ENCODE results near the gene SGPP2. TPM values are rescaled to one million over a fixed set of nuclear protein-coding genes. Genes with fewer than 3 reads are reported as not detected.

Gene SGPP2
- total RNA-seq, 2 donors from 2014 or later = 0.28 TPM; not detected in 1

DNA sequence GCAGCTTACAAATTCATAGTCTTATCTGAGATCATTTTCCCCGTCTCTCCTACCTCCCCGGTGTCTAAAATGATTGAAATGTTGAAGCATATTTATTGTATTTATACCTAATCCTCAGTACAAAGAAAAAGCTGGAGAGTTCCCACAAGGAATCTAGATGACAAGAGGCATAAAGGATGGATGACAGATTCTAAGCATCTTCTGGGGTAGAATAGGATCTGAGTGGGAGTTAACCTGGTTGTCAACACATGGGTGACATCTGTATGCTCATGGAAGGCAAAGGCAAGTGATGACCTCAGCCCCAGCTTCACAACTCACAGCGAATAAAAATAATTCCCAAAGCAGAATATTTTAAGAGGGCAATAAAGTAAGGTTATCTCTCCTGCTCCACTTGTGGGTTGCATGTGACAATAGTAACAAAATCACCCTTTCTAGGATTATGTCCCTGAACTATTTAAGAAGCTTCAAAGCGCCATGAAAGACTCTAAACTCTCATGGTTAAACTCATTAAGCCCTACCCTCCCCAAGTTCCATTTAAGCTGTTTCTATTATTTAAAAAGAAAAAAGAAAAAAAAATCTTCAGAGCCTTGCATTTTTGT is 32.2 kb downstream of the SGPP2 start:
- no peak overlapping the region for H3K4me3 ChIP-seq
- no peaks in the 10 kb centered on the region for H3K9me3 ChIP-seq
- no peaks in the 10 kb centered on the region for H3K36me3 ChIP-seq
- ATAC-seq (ENCODE audit: insufficient number of reproducible peaks, low FRiP score, low read depth) = no peak
- H3K27ac ChIP-seq = no peak overlapping the region
- DNase-seq (ENCODE audit: low spot score) = no peak
- TF ChIP-seq CTCF (IDR thresholded peaks at IDR 0.05) = no peak
- no peaks in the 10 kb centered on the region for H3K4me1 ChIP-seq (ENCODE audit: control insufficient read depth in 1 of 2, low read depth in 2 of 2)
- no peaks in the 10 kb centered on the region for H3K27me3 ChIP-seq (replicated peaks; ENCODE audit: insufficient read depth)

- TF ChIP-seq CTCF (IDR thresholded peaks at IDR 0.05) = no peak
- no peak for ATAC-seq (ENCODE audit: insufficient number of reproducible peaks, low FRiP score, low read depth)
- DNase-seq (ENCODE audit: low spot score) = no peak
Measured at GRCh38 chr2:222459983-222460382, 35.6 kb downstream of the SGPP2 start.

DNA sequence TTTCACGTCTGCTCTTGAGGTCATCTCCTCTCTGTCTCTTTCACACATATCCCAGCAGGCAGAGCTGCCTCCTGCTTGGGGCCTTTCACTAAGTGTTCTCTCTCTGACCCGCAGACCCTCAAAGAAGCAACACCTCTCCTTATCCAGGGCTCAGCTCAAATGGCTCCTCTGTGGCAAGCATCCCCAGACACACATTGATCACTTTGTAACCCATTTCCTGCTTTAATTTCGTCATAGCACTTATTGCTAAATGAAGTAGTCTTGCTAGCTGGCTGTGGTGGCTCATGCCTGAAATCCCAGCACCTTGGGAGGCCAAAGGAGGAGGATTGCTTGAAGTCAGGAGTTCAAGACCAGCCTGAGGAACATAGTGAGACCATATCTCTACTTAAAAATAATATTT is 41.4 kb downstream of the SGPP2 start:
- Histone ChIP-seq H3K27me3 (replicated peaks; ENCODE audit: insufficient read depth) (no peaks in the 10 kb centered on the region), H3K4me1 (ENCODE audit: control insufficient read depth in 1 of 2, low read depth in 2 of 2) (no peaks in the 10 kb centered on the region), H3K27ac (no peak overlapping the region), H3K4me3 (no peak overlapping the region), H3K9me3 (no peaks in the 10 kb centered on the region), H3K36me3 (no peaks in the 10 kb centered on the region)
- DNase-seq (ENCODE audit: low spot score) = no peak
- TF ChIP-seq CTCF (IDR thresholded peaks at IDR 0.05) = no peak
- no peak for ATAC-seq (ENCODE audit: insufficient number of reproducible peaks, low FRiP score, low read depth)

More at GRCh38 chr2:222459983-222460382, 35.6 kb downstream of the SGPP2 start:
- no peaks in the 10 kb centered on the region for H3K27me3 ChIP-seq (replicated peaks; ENCODE audit: insufficient read depth)
- no peaks in the 10 kb centered on the region for H3K36me3 ChIP-seq
- H3K9me3 ChIP-seq = no peaks in the 10 kb centered on the region
- no peaks in the 10 kb centered on the region for H3K4me1 ChIP-seq (ENCODE audit: control insufficient read depth in 1 of 2, low read depth in 2 of 2)
- H3K27ac ChIP-seq = no peak overlapping the region
- no peak overlapping the region for H3K4me3 ChIP-seq

GRCh38 chr2:222468346-222468745 is 44.0 kb downstream of the SGPP2 start:
- no peak for ATAC-seq (ENCODE audit: insufficient number of reproducible peaks, low FRiP score, low read depth)
- no peaks in the 10 kb centered on the region for H3K4me1 ChIP-seq (ENCODE audit: control insufficient read depth in 1 of 2, low read depth in 2 of 2)
- no peak for DNase-seq (ENCODE audit: low spot score)
- TF ChIP-seq CTCF (IDR thresholded peaks at IDR 0.05) = no peak
- no peaks in the 10 kb centered on the region for H3K36me3 ChIP-seq
- no peak overlapping the region for H3K4me3 ChIP-seq
- no peaks in the 10 kb centered on the region for H3K9me3 ChIP-seq
- no peaks in the 10 kb centered on the region for H3K27me3 ChIP-seq (replicated peaks; ENCODE audit: insufficient read depth)
- no peak overlapping the region for H3K27ac ChIP-seq

DNA sequence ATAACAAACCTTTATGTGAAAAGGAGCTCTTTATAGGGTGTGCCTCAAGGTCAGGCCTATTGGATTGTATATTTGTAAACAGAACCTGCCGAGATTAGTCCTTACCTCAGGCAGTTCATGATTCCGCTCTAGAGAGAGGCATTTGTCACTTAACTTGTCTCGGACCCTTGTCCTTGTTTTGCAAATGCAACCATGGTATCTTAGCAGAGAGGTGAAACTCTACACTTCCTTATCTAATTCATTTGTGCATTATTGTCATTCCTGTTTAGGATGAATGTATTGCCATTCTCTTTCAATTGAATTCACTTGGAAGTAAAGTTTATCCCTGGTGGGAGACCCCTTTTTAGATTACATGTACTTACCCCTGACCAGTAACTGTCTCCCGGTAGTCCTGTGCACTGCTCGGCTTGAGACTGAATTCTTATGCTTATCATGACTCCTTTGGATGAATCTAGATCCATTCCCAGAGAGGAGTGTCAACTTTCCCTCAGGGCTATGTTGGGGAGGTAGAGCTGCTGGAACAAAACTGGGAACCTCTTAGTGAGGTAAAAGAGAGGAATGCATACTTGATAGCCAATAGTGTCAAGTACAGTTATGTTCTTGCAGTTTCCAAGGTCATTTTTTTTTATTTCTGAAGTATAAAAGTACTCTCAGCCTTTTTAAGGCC is 46.6 kb downstream of the SGPP2 start:
- TF ChIP-seq CTCF (IDR thresholded peaks at IDR 0.05) = no peak
- H3K4me1 ChIP-seq (ENCODE audit: control insufficient read depth in 1 of 2, low read depth in 2 of 2) = no peaks in the 10 kb centered on the region
- DNase-seq (ENCODE audit: low spot score) = no peak
- H3K36me3 ChIP-seq = no peaks in the 10 kb centered on the region
- no peak for ATAC-seq (ENCODE audit: insufficient number of reproducible peaks, low FRiP score, low read depth)
- no peak overlapping the region for H3K4me3 ChIP-seq
- no peak overlapping the region for H3K27ac ChIP-seq
- H3K9me3 ChIP-seq = no peaks in the 10 kb centered on the region
- H3K27me3 ChIP-seq (replicated peaks; ENCODE audit: insufficient read depth) = no peaks in the 10 kb centered on the region
